Testis (tissue), 2 donors: Measurements from ENCODE around the gene SERPING1.

Experiments
- CTCF ChIP-seq, 3 experiments: fragments of 450-650 bp in 2 of 3; fragments of 200-600 bp in 1 of 3; sonication (generic) in 1 of 3; IDR thresholded peaks; one replicate each; pipeline ENCODE4 v1.5.1; 2016 to 2019; ENCODE audit warnings: antibody characterized with exemption in 3 of 3, mild to moderate bottlenecking in 2 of 3, moderate library complexity in 1 of 3
- POLR2A ChIP-seq: fragments of 450-650 bp; IDR thresholded peaks from one replicate; pipeline ENCODE4 v1.6.1; 2017; ENCODE audit warnings: antibody characterized with exemption, mild to moderate bottlenecking, moderate library complexity

- TF ChIP-seq CTCF (IDR thresholded peaks at IDR 0.05) (peak in 1 of 3 experiments; percentile 4), POLR2A (peak; percentile 41)
These were observed 59.9 kb downstream of the SERPING1 start, which contains the start of gene CLP1 for GRCh38 chr11:57657194-57658022.
